Esophagus squamous epithelium (tissue), 4 donors: ENCODE results near the gene ZBED4.

Experiments
- CTCF ChIP-seq, 6 experiments: fragments of 450-650 bp in 4 of 6; fragments of 200-600 bp in 2 of 6; sonication (generic) in 2 of 6; IDR thresholded peaks; one replicate each; pipeline ENCODE4 v1.5.1; 2016 to 2019; ENCODE audit warnings: antibody characterized with exemption in 6 of 6, mild to moderate bottlenecking in 4 of 6, moderate library complexity in 4 of 6
- POLR2A ChIP-seq, 4 donors: fragments of 450-650 bp; IDR thresholded peaks; one replicate each; pipeline ENCODE4 v1.6.1; 2017; ENCODE audit warnings: antibody characterized with exemption in 4 of 4, mild to moderate bottlenecking in 4 of 4, moderate library complexity in 3 of 4

DNA sequence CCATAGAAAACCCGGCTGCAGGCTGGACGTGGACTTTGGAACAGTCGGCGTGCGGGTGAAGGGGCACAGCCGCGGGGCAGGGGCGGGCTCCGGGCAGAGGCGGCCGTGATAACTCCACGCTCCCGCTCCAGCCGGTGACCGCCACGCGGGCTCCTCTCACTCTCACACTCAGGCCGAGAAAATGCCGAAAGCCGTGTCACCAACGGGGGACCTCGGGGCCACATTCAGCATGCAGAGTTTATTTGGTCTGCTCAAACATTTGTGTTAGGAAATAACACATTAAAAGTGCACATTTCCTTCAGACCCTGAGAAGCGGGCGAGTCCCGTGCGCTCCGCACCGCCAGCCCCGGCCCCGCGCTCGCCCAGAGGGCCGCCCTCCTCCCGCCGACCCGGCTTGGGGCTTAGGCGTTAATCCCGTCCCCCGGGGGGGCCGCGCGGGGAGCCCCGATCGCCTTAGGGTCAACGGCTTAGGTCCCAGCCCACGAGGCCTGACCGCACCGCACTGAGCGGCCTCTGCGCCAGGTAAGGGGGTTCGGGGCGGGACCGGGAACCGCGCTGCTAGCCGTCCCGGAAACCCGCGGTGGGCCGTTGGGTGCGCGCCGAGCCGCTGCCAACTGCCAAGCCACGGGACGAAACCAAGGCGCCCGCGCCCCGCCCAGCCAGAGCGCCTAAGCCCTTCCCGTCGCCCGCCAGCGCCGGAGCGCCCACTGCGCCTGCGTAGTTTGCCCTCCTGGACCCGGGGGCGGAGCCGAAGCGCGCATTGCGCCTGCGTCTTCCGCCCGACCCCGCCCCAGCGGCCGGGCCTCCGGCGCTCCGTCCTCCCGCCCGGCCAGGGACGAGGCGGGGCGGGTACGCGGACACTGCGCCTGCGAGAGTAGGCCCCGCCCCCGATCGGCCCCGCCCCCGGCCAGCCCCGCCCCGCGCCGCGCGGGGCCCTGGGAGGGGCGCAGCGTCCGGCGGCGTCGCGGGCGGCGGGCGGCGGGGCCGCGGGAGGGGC, at the start of gene ZBED4:
- TF ChIP-seq CTCF (IDR thresholded peaks at IDR 0.05) (no peak), POLR2A (IDR thresholded peaks at IDR 0.05) (peak in 2 of 4 donors; percentile 72 to 89)
